Esophagus muscularis mucosa (tissue), 4 donors: ENCODE results near the gene BMPR1A.

Source experiments
- CTCF ChIP-seq, 3 experiments: fragments of 200-600 bp in 2 of 3; fragments of 450-650 bp in 1 of 3; sonication (generic) in 2 of 3; IDR thresholded peaks; one replicate each; pipeline ENCODE4 v1.5.1; 2017 to 2019; ENCODE audit warnings: antibody characterized with exemption in 3 of 3, mild to moderate bottlenecking in 2 of 3, moderate library complexity in 1 of 3
- EP300 ChIP-seq: sonication (generic); formaldehyde crosslinking; IDR thresholded peaks from one replicate; pipeline ENCODE4 v1.6.1; 2017; ENCODE audit warnings: antibody characterized with exemption
- POLR2A ChIP-seq: fragments of 450-650 bp; IDR thresholded peaks from one replicate; pipeline ENCODE4 v1.6.1; 2017; ENCODE audit warnings: antibody characterized with exemption, moderate library complexity, mild to moderate bottlenecking, low read depth
- POLR2AphosphoS5 ChIP-seq, 2 donors: sonication (generic); formaldehyde crosslinking; IDR thresholded peaks; one replicate each; pipeline ENCODE4 v1.6.1; 2017; ENCODE audit warnings: antibody characterized with exemption in 2 of 2

GRCh38 chr10:86904600-86904999 lies 148.2 kb downstream of the BMPR1A start:
- TF ChIP-seq CTCF (IDR thresholded peaks at IDR 0.05) (no peak), POLR2A (no peak), POLR2AphosphoS5 (IDR thresholded peaks at IDR 0.05) (no peak), EP300 (no peak)
